ENCODE data around the gene PDK2. TPM values are rescaled to one million over a fixed set of nuclear protein-coding genes. Genes with fewer than 3 reads are reported as not detected.

PDK2 gene
- total RNA-seq, 1 experiment from 2014 or later = 25.3 TPM

Other genes with a start within 250 kb of the PDK2 start
- not detected in 2 replicates for gene TAC4, start 247.3 kb upstream of the PDK2 start, total RNA-seq (2014; rRNA removed; shearing (Covaris generic))
- 0.13 TPM in 1 of 2 replicates, not detected in the other for gene DLX4, start 126.2 kb upstream of the PDK2 start, total RNA-seq (2014; rRNA removed; shearing (Covaris generic))
- not detected in 2 replicates for gene DLX3, start 100.1 kb upstream of the PDK2 start, total RNA-seq (2014; rRNA removed; shearing (Covaris generic))
- gene ITGA3, start 39.2 kb upstream of the PDK2 start, total RNA-seq (2014; rRNA removed; shearing (Covaris generic)) = 142 and 195 TPM in 2 replicates
- 0.11 TPM in 1 of 2 replicates, not detected in the other for gene SAMD14, start 34.8 kb downstream of the PDK2 start, total RNA-seq (2014; rRNA removed; shearing (Covaris generic))
- gene PPP1R9B, start 55.3 kb downstream of the PDK2 start, total RNA-seq (2014; rRNA removed; shearing (Covaris generic)) = 69.4 and 70.1 TPM in 2 replicates
- 2.4 TPM in 1 of 2 replicates, not detected in the other for gene SGCA, start 70.7 kb downstream of the PDK2 start, total RNA-seq (2014; rRNA removed; shearing (Covaris generic))
- gene COL1A1, start 106.3 kb downstream of the PDK2 start, total RNA-seq (2014; rRNA removed; shearing (Covaris generic)) = 957 and 2,133 TPM in 2 replicates
- 0.05 TPM in 1 of 2 replicates, not detected in the other for gene TMEM92, start 179.1 kb downstream of the PDK2 start, total RNA-seq (2014; rRNA removed; shearing (Covaris generic))

Measured in SJSA1 (cell line).